Posterior cingulate gyrus (tissue), 11 donors: ENCODE data around the gene TACR3.
"Not testable (repeated sequence)": the region's sequence is repeated elsewhere in the genome, so short reads cannot be mapped to it uniquely, and the experiment has no call there.

Experiments
- DNase-seq, 10 donors: peaks; one replicate each; pipeline versions ENCODE4 v3.0.0 to v3.0.0-alpha.2; 2020 to 2021; ENCODE audit warnings: mixed read lengths in 3 of 10
- intact Hi-C: fragments of 100-400 bp; cut with DNase I; formaldehyde crosslinking; loops from one replicate; pipeline ENCODE4 v1.15.1; 2023

Gene TACR3, protein sequence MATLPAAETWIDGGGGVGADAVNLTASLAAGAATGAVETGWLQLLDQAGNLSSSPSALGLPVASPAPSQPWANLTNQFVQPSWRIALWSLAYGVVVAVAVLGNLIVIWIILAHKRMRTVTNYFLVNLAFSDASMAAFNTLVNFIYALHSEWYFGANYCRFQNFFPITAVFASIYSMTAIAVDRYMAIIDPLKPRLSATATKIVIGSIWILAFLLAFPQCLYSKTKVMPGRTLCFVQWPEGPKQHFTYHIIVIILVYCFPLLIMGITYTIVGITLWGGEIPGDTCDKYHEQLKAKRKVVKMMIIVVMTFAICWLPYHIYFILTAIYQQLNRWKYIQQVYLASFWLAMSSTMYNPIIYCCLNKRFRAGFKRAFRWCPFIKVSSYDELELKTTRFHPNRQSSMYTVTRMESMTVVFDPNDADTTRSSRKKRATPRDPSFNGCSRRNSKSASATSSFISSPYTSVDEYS

DNA sequence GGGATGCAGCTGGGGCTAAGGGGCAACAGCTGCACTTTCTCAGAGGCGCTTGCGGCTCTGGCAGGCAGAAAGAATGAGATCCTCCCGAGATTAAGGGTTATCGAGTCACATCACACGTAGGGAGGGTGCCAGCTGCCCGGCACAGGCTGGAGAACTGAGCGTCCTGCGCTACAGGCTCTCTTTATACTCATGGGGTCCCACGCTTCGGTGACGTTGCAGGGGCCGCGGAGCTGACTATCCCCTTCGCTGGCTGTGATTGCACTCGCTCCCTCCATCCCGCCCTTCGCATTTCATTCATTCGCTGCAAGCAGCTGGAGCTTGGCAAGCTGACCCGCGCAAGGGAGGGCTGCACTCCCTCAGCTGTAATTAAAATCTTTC, at the start of gene TACR3:
Gene TACR3 (minus strand): TSS at position 156 of the 378 bp plus-strand sequence. CDS start 310 bp downstream, outside the sequence.
- peak in 7 of 10 donors; percentile 4 to 81 (median 27) for DNase-seq
- intact Hi-C loops = no loop called here

DNA sequence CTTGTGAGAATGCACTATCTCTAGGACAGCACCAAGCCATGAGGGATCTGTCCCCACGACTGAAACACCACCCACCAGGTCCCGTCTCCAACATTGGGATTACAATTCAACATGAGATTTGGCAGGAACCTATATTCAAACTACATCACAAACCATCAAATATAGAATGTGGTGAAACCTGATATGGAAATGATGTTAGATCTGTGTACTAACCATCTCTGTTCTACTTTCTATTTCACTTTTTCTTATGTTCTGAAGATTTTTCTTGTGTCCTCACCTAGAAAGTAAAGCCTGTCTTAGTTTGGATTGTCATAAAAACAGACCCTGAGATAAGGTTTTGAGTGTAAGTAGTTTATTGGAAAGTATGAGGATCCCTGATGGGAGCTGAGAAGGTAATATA, 37.8 kb upstream of the TACR3 start:
- no peak for DNase-seq
- intact Hi-C loops = no loop called here

DNA sequence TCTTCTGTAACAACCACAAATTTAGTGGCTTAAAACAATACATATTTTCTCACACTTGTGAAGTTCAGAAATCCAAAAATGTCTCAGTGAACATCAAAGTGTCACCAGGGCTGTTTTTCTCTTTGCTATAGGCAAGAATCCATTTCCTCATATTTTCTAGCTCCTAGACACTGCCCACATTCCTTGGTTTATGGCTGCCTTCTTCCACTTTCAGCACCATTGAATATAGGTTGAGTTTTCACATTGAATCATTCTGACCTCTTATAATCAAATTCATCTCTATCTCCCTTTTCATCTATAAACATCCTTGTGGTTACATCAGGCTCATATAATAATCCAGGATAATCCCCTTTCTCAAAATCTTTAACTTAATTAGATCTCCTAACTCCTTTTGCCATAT, 37.0 kb upstream of the TACR3 start:
- DNase-seq = no peak
- intact Hi-C loops = no loop called here

DNA sequence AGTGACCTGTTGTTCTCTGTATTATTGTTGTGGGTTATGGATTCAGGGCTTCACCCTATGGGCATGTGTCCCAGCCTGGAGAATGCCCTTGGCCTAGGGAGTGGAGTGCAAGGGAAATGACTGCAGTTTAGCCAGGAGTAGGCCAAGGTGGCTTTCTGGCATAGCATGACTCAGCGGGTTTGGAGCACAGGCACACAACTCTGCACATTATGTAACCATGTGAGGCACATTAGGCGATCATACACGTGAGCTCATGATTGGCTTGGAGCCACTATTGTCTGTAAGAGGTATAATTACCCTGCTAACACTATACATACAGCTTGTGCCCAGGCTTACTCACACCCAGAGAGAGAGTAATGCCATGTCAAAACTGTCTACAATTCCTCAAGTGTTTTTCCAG, 35.1 kb upstream of the TACR3 start:
- intact Hi-C loops = no loop called here
- DNase-seq = no peak

DNA sequence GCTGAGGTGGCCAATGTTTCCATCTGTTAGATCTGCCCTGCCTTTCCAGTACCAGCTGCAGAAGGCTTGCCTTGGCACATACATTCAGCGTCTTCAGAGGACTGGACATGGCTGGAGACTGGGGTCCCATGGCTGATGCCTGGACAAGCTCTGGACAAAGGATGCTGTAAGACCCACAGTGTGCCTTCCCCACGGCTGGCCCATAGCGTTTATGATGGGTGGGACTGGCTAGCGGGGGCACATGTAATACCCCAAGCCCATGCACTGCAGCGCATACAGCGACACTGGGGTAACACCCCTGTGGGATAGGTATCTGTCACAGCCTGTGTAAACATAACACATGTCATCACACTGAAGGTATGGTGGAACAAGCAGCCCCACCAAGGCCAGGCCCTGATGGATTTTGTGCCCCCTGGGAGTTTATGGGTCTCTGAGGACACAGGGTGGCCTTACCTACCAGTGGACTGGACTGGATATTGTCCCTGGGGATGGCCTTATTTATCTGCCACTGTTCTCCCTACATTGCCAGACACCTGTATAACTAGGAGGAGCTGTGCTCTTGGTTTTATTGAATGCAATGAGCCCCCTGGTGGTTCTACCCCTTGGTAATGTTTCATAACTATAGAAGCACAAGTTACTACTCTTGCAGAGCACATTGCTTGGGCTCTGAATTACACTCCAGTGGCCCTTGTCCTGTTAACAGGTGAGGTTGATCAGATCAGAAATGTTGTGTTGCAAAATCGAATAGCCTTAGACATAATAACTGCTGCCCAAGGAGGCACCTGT, 34.3 kb upstream of the TACR3 start:
- peak in 1 of 10 donors; percentile 24 for DNase-seq
- intact Hi-C loops = no loop called here

DNA sequence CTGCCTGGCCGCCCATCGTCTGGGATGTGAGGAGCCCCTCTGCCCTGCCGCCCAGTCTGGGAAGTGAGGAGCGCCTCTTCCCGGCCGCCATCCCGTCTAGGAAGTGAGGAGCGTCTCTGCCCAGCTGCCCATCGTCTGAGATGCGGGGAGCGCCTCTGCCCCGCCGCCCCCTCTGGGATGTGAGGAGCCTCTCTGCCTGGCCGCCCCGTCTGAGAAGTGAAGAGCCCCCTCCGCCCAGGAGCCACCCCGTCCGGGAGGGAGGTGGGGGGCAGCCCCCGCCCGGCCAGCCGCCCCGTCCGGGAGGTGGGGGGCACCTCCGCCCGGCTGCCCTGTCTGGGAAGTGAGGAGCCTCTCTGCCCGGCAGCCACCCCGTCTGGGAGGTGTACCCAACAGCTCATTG, 3.4 kb upstream of the TACR3 start:
- intact Hi-C loops = not testable (repeated sequence)
- DNase-seq = peak in 3 of 10 donors; percentile 57 to 71 (median 71)

DNA sequence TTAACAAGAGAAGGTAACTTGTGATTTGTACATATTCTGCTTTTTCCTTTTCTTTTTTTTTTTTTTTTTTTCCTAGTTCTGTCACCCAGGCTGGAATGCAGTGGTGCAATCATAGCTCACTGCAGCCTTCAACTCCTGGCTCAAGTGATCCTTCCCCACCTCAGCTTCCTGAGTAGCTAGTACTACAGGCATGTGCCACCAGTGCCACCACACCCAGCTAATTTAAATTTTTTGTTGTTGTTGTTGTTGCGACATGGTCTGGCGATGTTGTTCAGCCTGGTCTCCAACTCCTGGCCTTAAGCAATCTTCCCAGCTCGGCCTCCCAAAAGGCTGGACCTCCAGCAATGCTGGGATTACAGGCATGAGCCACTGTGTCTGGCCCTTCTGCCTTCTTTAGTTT, 1.5 kb upstream of the TACR3 start:
- DNase-seq = no peak
- intact Hi-C loops = no loop called here

DNA sequence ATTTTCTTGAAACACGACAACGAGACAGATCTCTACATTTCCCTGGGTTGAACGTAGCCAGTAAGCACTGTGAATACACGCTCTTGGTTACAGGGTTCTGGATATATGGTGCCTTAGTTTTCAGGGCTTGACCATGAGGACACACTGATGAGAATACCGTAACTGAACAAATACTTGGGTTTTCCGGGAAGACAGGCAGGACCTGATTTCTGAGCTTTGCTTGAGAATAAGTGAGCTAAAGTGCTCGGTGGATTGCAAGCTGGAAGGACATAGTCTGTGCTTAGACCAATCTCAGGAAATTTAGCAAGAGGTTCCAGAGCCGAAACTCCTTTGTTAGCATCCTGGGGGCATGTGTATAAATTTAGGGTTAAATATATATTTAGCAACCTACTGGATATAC, 876 bp upstream of the TACR3 start:
- intact Hi-C loops = no loop called here
- no peak for DNase-seq

DNA sequence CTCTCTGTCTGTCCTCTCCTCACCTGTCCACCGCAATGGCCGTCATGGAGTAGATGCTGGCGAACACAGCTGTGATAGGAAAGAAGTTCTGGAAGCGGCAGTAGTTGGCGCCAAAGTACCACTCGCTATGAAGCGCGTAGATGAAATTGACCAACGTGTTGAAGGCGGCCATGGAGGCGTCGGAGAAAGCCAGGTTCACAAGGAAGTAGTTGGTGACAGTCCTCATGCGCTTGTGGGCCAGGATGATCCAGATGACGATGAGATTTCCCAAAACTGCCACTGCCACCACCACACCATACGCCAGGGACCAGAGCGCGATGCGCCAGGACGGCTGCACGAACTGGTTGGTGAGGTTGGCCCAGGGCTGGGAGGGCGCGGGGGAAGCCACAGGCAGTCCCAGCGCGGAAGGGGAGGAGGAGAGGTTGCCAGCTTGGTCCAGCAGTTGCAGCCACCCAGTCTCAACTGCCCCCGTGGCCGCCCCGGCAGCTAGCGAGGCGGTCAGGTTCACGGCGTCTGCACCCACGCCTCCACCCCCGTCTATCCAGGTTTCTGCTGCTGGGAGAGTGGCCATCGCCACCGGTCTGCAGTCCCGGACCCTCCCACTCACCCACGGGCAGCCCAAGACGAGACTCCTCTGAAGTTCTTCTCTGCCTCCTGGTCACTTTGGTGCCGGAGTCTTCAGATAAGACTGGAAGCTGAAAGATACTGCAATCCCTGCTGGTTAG, 518 bp downstream of the TACR3 start:
- DNase-seq = peak in 6 of 10 donors; percentile 12 to 88 (median 46)
- intact Hi-C loops = no loop called here

DNA sequence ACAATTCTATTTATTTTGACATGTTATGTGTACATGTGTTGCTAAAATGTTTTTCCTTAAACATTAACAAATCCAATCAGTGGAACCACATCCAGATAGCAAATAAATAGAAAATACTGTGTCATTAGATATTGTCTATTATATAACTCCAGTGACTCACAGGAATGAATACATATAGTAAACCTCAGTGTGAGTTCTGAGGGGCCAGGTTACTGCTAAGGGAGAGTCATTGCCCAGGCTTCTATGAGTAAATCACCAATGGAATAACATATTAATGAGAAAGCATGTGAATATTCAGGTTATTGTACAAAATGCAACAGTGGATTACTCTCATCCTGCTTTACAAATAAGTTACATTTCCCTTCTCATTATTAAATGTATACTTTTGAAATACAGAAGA, 27.2 kb downstream of the TACR3 start:
- intact Hi-C loops = no loop called here
- DNase-seq = no peak

DNA sequence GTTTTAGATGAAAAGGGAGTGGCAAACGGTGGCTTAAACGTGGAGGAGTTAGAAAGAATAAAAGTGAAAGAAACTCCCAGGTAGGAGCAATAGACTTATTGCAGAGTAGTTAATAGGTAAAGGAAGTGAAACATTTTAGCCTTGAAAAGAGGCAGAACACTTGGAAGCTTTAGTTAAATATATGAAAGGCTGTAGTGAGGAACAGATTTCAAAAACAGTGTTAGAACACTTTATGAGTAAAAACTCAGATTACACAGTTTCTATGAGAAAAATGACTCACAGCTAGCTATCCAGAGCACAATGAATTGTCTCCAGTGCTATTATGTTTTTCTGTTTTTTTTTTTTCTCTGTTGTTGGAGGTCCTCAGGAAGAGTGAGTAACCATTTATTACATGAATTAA, 45.8 kb downstream of the TACR3 start:
- intact Hi-C loops = no loop called here

DNA sequence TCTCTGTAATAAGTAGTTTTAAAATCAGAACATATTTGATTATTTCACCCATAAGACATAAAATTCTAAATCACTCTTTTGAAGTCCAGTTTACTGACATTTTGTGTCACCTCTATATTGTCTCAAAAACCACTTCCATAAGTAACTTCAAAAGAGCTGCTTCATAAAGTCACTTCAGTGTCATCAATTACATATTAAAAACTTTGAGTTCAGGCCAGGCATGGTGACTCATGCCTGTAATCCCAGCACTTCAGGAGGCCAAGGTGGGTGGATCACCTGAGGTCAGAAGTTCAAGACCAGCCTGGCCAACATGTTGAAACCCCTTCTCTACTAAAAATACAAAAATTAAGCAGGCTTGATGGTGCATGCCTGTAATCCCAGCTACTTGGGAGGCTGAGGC, 53.0 kb downstream of the TACR3 start:
- intact Hi-C loops, DNase-seq: not testable (repeated sequence)

More for the DNA sequence above, 45.8 kb downstream of the TACR3 start:
- DNase-seq = no peak

DNA sequence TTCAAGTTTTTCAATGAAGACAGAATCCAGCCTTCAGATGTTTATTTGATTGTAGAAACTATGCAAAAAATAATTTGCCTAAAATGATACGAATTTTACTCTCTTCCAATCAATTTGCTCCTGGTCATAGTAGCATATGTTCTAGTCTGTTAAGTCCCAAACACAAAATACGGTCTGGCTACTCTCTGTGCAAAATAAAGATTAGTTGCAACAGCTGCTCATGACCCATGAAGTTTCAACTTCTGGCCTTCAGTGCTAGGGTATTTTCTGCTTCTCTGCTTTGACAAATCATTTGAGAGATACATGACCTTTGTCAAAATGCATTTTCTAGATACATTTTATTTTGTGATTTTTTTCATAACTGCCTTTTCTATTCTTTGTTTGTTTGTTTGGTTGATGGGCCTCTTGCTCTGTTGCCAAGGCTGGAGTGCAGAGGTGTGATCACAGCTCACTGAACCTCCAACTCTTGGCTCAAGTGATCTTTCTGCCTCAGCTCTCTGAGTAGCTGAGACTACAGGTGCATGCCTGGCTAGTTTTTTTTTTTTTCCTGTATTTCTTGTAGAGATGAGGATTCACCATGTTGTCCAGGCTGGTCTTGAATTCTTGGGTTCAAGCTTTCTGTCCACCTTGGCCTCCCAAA, 55.2 kb downstream of the TACR3 start:
- intact Hi-C loops = no loop called here
- DNase-seq = no peak

DNA sequence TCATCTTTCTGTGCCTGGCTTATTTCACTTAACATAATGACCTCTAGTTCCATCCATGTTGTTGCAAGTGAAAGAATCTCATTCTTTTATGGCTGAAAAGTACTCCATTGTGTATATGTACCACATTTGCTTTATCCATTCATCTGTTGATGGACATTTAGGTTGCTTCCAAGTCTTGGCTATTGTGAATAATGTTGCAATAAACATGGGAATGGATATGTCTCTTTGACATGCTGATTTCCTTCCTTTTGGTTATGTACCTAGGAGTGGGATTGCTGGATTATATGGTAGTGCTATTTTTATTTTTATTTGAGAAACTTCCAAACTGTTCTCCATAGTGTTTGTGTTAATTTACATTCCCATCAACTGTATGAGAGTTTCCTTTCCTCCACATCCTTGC, 71.2 kb downstream of the TACR3 start:
- intact Hi-C loops = no loop called here
- DNase-seq = no peak

DNA sequence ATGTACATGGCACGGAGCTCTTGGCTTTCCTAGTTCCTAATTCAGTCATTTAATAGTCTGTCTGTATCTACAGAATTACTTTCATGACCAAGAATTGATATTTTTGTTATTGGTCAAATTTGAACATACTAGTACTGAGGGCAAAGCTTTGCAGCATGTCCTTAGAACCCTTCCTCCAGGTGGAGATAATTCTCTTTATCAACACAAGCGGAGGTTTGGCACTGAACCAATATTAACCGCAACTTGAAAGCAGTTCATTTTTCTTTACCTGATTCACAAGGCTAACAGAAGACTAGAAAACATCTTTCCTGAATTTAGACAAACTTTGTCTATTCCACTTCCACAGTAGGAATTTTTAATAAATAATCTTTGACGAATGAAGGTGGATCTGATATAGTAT, 73.8 kb downstream of the TACR3 start:
- DNase-seq = no peak
- intact Hi-C loops = no loop called here

DNA sequence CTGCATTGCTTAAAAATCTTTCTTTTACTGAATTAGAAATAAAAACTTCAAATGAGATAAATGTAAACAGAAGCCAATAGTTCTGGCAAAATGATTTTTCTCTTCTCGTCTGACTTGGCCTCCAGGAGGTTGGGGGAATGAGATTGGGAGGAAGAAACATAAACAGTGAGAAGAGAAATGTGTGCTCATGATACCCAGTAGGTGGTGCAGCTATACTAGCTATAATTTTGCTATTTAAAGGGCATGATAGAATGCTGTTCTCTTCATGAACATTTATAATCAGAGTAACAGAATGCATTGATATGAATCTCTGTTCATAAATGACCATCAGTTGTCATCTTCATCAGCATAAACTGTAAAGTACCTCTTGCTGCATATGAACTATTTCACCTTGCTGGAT, 85.5 kb downstream of the TACR3 start:
- intact Hi-C loops = no loop called here
- DNase-seq = no peak

DNA sequence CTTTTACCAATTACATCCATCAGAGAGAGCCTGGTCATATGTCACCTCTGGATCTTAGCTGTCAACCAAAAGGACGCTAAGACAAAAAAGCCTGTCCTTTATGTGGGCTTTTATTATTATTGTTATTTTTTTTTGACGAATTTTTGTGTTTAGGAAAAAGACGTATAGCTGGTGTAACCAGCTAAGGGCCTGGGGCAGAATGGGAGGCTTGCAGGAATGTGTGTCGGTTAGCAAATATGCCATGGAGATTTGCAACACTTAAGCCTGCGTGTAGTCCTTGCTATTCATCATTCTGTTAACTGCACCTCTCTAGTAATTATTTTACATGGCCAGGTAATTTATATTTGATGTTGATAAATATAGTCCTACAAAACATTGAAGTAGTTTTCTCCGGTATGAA, 93.5 kb downstream of the TACR3 start:
- DNase-seq = no peak
- intact Hi-C loops = no loop called here

DNA sequence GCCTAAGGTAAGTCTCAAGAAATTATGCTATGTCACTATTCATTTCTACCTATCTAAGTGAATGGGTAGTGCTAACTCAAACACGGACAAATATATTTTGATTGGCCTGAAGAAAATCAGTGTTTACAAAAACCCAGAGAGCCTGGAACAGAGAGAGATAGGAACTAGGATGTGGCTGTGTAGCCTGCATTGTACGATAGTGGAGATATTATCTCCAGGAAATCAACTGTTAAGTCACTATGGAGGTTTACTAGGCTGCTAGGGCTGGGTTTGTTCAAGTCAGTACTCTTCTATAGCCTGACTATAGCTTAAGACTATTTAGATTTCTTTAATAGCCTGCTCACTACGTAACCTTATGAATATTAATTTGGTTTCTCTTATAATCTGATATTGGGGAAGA, 127.9 kb downstream of the TACR3 start:
- intact Hi-C loops = no loop called here

DNA sequence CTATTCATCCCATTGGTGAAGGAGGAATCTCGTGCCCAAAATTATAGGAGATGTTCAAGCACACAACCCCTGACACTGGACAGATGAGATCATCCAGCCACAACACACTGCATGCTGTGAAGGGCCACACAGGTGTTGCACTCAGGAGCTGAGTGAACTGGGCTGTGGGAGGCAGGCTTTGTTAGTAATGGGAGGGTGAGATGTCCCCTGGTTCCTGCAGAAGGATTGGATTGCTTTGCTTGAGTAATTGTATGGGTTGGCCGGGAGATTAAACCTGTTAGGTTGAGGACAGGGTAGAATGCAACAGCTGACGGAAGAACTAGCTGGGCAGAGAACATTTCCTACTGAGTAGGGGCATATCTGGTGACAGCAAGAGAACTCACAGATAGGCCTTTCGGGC, 152.2 kb downstream of the TACR3 start:
- intact Hi-C loops = no loop called here
- no peak for DNase-seq

More for the DNA sequence above, 127.9 kb downstream of the TACR3 start:
- no peak for DNase-seq

DNA sequence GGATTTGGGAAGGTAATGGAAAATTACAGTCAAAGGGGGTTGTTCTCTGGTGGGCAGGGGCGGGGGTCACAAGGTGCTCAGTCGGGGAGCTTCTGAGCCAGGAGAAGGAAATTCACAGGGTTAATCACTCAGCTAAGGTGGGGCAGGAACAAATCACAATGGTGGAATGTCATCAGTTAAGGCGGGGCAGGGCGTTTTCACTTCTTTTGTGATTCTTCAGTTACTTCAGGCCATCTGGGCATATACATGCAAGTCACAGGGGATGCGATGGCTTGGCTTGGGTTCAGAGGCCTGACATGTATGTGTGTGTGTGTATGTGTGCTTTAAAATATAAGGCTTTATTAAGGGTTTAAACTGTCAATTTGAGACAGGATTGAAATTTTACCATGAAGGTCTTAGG, 160.6 kb downstream of the TACR3 start:
- DNase-seq, intact Hi-C loops: not testable (repeated sequence)
